NCI-H748 (cell line): ENCODE results near the gene TUT7.
"Not testable (repeated sequence)": the region's sequence is repeated elsewhere in the genome, so short reads cannot be mapped to it uniquely, and the experiment has no call there.

ENCODE experiments used
- DNase-seq: peaks from one replicate; lab custom pipeline; 2025; ENCODE audit not compliant: unreplicated experiment; lab: John Stamatoyannopoulos, UW

The TUT7 gene

GRCh38 chr9:86354011-86354817, at the start of gene TUT7:
TSS of gene TUT7 (minus strand) at chr9:86354410. CDS start at chr9:86353199, 1,211 bp downstream.
- peak; percentile 95 for DNase-seq

- no peak for DNase-seq
These were observed 48.4 kb upstream of the TUT7 start for GRCh38 chr9:86402591-86402990.

- DNase-seq: no peak
These were observed 42.2 kb upstream of the TUT7 start for GRCh38 chr9:86396412-86396811.

GRCh38 chr9:86390184-86390583, 36.0 kb upstream of the TUT7 start:
- DNase-seq: peak; percentile 16

- DNase-seq: no peak
These were observed 35.4 kb upstream of the TUT7 start for GRCh38 chr9:86389628-86390027.

GRCh38 chr9:86387376-86387775, 33.2 kb upstream of the TUT7 start:
- no peak for DNase-seq

GRCh38 chr9:86383000-86383399, 28.8 kb upstream of the TUT7 start:
- DNase-seq: not testable (repeated sequence)

GRCh38 chr9:86376016-86376415, 21.8 kb upstream of the TUT7 start:
- no peak for DNase-seq

- no peak for DNase-seq
These were observed 15.6 kb upstream of the TUT7 start for GRCh38 chr9:86369810-86370209.

- no peak for DNase-seq
These were observed 14.8 kb upstream of the TUT7 start for GRCh38 chr9:86368871-86369521.

GRCh38 chr9:86361176-86361575, 7.0 kb upstream of the TUT7 start:
- no peak for DNase-seq

GRCh38 chr9:86359151-86359879, 5.1 kb upstream of the TUT7 start:
- no peak for DNase-seq

GRCh38 chr9:86356871-86357866, 3.0 kb upstream of the TUT7 start:
- no peak for DNase-seq

GRCh38 chr9:86355814-86356213, 1.6 kb upstream of the TUT7 start:
- no peak for DNase-seq

GRCh38 chr9:86354818-86355309, 654 bp upstream of the TUT7 start:
- peak; percentile 33 for DNase-seq

GRCh38 chr9:86353655-86354010, 577 bp downstream of the TUT7 start:
- peak; percentile 56 for DNase-seq

GRCh38 chr9:86352440-86353077, 1.7 kb downstream of the TUT7 start:
- DNase-seq: no peak

- DNase-seq: no peak
These were observed 2.3 kb downstream of the TUT7 start for GRCh38 chr9:86351880-86352279.

- DNase-seq: no peak
These were observed 4.0 kb downstream of the TUT7 start for GRCh38 chr9:86350006-86350760.
